HG02759 (cell line): ENCODE results near the gene BRF1.

Experiments
- ATAC-seq: cut with Tn5 transposase; IDR thresholded peaks from one replicate; pipeline ENCODE4 v1.9.1; 2021; ENCODE audit warnings: mild to moderate bottlenecking, moderate library complexity; ENCODE audit not compliant: unreplicated experiment

BRF1 gene

DNA sequence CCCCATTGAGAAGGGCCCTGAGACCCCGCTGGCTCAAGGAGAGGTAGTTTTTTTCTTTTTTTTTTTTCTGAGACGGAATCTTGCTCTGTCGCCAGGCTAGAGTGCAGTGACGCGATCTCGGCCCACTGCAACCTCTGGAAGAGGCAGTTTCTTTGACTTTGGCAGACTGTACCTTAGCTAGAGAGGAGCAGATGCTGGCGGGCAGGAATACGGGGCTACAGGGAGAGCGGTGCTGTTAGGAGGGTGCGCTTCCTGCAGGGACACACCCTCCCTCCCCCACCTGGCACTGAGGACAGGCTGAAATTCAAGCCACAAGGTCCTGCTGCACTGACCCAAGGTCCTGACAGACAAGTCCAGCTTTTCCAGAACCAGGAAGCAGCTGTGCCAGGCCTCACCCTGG lies 87.4 kb downstream of the BRF1 start:
- no peak for ATAC-seq

DNA sequence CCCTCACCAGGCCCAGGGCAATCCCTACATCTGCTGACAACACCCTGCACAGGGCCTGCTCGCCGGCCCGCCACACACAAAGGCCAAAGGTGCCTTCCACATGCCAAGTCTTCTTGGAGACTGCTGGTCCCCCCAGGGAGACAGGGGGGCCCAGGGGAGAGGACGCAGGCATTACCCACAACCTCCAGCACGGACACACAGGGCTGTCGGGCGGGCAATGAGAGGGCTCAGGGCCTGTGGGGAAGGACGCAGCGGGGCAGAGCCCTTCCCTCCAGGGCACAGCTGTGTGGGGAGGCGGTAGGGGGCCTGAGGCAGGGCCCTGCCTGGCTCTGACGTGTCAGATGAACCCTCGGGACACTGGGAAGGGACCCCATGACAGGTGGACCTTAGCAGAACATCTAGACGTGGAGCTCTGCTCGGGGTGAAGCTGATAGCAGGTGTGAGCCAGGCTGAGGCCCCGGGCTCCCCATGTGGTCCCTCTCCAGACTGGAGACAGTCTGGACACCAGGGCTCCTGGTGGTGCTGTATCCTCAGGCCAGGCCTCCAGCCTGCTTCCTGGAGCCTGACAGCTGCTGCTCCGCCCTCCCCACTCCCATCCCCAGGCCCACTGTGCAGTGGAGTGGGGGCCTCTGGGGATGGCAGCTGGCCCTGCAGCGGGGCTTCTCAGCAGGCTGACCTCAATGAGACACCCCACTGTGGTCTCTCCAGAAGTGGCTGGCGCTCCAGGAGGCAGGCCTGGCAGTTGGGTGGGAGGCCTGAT lies 88.1 kb downstream of the BRF1 start:
- no peak for ATAC-seq

DNA sequence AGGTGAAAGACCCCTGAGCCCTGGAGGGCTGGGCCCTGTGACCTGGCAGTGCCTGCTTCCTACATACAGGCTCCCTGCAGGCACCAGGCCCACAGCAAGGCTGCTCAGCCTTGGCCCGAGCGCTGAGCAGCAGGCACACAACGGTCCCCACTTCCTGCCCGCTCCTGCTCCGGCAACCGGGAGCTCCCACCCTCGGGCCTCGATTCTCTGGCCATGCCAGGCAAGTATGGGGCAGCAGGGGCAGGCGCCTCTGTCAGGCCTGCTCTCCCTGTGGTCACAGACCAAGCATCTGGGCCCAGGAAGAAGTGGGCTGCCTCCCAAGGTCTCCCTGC lies 89.1 kb downstream of the BRF1 start:
- ATAC-seq: no peak

DNA sequence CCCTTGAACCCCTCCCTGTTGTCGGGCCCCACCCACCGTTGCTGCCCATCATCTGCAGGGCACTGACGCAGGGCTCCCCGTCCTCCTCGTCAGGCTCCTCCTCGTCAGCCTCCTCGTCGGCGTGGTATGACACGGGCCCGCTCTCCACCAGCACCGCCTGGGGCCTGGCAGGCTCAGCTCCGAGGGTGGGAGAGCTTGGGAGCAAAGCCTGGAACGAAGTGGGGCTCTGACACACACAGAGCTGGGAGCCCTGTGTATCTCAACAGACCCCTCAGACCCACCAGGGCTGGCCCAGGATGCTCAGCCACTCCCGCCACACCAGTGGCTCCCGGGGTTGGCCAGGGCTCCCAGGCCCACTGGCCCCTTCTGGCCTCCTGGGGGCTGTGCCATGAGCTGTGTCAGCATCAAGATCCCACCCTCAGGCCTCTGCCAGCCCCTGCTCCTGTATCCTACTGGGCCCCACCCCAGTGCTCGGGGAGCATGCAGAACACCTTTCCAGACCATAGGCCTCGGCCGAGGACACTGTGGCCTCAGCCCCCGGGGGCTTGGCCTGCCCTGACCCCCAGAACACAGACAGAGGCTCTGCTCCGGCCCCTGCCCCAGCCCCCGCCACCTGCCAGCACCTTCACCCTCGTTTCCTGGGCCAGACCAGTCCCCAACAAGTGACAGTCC lies 89.6 kb downstream of the BRF1 start:
- ATAC-seq: no peak

DNA sequence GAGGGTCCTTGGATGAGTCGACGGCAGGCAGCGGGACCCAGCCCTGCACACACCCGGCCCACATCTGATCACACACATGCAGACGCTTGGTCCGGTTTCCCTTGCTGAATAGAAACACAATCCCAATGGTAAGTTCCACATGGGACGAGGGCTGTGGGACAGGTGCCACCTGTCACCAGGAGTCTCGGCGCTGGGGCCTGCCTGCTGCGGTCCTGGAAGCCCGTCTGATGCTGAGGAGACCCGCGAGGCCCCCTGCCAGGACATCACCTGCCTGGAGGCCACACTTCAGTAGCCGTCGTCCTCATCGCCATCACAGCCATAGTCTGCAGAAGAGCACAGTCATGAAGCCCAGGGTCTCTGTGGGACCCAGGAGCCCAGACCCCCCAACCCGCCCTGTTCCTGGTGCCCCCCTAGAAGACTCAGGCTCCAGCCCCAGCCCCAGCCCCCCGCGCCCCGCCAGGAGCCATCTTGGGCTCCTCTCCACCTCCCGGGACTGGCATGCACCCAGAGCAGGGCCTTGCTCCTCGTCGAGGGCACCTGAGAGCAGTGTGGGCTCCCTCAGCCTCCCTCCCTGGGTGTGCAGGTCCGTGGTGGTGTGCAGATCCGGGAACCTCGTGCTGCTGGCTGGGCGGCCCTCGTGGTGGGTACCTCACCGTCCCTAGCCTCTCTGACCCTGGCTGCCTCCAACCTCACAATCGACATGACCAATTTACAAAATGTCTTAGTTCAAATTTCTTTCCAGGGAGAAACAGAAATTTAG lies 90.4 kb downstream of the BRF1 start:
- no peak for ATAC-seq

DNA sequence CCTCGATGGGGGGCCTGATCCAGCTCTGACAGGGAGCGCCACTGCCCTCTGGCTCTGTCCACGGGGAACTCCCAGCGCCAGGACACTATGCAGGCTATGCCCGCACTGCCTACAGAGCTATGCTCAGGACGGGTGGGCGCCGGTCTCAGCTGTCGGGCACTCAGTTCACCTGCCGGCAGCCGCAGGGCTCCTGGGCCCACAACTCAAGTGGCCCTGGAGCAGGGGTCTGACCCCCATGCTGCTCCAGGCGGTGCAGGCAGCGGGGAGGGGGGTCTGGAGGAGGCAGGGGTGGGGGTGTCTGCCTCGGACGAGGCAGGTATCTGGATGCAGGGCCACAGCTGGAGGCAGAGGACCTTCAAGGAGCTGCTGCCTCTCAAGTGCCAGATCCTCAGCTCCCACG lies 91.2 kb downstream of the BRF1 start:
- ATAC-seq: no peak

DNA sequence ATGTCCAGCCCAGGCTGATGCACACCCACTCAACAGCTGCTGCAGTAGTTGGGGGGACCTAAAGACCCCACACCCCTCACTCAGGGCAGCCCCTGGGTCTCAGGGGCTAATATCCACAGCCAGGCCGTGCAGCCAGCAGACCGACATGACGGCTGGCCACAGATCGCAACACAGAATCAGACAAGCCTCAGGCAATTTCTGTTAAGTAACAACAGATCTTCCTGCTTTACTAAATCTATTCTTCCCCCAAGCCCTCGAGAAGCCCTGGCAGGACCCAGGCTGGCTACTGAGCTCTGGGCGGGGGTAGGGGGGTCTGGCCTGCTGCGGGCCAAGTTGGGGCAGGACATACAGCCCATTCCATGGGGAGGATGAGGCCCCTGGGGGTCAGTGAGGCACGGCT lies 91.7 kb downstream of the BRF1 start:
- no peak for ATAC-seq

DNA sequence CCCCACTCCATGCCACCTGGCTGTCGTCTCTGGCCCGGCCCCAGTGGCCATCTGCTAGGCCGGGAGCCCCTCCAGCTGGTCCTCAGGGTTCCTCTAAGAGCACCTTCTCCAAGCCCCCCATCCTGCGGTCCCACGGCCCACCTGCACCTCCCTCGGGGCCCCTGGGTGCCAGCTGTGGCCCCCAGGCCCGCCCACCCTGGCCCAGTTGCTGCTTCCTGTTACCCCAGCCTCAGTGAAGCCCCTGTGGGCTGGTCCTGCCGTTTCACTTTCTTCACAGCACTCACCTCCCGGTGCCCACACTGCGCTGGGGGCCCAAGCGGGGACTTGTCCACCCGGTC lies 92.1 kb downstream of the BRF1 start:
- no peak for ATAC-seq

DNA sequence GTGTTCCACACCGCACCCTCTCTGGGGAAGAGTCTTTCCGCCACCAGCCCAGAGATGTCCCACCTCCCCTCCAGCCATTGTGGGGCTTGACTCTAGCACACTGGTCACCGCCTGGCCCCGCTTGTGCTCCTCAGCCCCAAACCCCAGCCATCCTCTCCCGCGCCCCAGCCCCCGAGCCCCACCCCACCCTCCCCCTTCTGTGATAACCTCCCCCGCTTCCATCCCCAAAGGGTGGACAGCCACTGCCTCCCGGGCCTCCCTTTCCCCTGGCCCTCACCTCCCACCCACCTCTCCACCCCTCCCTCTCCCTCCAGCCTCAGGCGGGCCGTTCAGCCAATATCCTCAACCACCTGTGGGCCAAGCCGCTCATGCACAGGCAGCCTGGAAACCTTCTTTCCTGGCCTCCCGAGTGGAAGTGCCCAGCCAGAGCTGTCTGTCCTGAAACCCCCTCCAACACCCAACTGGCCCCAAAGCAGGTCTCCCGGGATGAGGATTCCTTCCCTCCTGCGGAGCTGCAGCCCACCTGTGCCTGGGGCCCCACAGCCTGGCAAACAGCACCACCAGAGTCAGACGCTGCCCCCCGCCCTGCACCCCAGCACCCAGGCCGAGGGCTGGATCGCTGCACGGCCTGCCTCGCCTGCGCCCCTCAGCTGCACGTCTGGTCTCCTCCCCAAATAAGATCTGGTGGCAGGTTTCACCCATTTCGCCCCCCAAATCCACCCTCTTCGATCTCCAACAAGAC lies 92.6 kb downstream of the BRF1 start:
- ATAC-seq: no peak

DNA sequence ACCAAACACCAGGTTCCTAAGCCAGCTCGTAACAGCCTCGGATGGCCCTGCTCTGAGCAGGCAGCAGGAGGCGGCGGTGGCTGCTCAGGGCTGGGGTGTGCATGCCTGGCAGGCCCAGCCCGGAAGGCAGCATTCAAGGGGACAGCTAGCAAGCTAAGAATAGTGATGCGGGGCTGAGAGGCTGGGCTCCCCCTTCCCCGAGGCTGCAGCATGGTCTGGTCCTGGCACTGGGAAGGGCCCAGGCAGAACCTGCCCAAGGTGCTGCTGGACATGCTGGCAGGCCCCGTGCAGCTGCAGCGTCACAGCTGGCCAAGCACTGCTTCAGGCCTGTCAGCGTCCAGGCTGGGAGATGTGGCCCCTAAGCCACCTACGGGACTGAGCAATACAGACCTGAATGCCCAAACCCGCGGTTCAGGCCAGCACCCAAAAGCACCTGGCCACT lies 93.3 kb downstream of the BRF1 start:
- ATAC-seq: no peak

DNA sequence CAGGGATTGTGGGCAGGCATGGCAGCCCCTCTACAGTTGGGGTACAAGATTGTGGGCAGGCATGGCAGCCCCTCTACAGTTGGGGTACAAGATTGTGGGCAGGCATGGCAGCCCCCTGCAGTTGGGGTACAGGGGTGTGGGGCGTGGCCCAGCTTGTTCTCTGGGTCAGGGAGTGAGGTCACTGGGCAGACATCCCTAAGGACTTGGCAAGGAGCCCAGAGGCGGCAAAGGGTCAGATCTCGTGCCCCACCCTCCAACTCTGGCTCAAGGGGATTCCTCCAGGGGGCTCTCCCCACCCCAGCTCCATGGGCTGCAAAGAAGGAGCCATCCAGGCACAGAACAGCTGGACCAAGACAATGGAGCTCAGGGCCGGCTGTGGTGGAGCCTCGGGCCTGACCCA lies 93.9 kb downstream of the BRF1 start:
- ATAC-seq: no peak

DNA sequence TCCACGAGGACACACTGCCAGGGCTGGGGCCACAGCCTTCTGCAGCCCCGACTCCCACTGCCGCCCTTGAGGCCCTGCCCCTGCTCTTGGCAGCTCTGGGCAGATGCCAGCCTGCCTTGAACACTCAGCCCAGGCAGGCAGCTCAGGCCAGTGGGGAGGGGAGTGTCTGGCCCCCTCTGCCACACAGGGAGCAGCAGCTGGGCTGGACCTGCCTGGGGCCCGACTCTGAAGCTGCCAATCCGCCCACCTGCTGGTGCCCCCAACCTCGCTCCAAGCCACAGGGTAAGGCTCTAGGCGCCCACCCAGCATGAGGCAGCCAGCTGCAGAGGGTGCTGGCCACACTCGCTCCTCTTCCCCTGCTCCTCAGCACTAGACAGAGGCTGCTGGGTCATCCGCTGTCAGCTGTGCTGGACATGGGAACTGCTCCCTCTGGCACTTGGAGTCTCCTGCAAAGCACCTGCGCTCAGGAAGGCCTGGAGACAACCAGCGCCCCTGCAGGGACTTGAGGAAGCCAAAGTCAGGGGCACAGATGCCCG lies 95.1 kb downstream of the BRF1 start:
- no peak for ATAC-seq

DNA sequence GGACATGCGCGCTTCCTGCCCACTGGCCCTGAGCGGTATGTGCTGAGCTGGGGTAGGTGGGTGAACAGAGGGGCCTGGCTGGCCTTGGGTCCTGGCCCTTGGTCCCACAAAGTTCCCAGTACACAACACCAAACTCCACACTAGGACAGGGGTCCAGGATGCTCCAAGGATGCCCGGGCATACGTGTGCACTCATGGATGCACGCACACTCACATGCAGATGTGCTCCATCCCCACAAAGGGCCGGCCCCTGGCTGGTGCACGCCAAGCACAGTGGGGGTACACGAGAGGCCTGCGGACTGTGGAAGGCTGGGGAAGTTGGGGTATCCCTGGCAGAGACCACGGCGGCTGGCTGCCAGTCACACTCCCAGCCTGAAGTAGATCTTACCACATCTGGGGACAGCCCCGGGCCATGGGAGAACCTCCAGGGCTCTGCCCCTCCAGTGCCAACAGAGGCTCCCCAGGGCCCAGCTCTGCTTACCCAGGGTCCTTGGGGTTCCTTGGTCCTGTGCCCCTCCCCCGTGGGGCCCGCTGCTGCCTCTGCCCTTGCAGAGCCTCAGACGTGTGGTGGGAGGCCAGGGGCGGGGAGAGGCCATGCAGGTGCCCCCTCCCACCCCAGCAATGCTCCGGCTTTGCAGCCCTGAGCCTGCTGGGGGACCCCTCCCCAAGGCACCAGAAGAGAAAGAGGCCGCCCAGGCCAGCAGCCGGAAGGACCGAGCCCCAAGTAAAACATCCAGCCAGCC lies 95.7 kb downstream of the BRF1 start:
- ATAC-seq: no peak

DNA sequence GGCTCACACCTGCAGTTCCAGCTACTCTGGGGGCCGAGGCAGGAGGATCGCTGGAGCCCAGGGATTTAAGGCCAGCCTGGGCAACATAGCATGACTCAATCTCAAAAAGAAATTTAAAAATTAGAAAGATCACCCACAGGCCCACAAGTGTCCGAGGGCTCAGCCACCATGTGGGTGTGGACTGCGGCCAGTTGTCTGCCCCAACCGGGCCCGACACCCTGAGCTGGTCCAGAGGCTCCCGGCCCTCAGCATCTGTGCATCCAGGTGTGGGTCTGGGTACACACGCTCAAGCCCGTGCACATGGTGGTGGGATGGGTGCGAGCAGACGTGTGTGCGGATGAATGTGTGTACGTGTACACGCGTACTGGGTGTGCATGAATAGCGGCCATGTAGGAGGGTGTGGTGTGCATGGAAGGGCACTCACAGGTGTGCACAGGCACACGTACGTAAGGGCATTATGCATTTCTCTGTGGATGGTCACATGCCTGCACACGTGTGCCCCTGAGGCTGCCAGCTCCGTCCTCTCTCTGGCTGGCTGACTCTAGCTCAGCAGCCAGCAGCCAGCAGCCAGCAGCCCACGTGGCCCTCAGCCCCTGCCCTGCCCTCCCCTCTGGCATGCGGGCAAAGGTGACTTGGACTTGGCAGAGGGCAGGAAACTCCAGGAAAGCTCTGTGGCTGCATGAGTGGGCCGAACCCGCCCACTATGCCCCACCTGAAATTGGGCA lies 96.4 kb downstream of the BRF1 start:
- no peak for ATAC-seq

DNA sequence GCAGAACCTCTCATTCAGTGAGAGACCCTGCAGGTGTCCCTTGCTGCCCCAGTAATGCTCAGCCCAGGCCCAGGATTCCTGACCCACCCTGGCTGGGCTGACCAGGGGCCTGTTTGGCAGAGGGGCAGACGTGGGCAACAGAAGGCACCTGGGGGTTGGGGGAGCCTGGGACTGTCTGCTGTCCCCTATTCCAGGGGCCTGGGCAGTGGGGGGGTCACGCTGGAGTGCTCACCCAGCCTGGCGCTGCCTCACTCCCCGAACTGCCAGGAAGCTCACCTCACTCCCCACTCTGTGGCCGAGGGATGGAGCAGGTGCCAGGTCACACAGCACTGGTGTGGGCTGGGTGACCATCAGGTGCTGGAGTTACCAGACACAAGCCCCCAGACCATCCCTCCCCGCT lies 97.1 kb downstream of the BRF1 start:
- no peak for ATAC-seq

DNA sequence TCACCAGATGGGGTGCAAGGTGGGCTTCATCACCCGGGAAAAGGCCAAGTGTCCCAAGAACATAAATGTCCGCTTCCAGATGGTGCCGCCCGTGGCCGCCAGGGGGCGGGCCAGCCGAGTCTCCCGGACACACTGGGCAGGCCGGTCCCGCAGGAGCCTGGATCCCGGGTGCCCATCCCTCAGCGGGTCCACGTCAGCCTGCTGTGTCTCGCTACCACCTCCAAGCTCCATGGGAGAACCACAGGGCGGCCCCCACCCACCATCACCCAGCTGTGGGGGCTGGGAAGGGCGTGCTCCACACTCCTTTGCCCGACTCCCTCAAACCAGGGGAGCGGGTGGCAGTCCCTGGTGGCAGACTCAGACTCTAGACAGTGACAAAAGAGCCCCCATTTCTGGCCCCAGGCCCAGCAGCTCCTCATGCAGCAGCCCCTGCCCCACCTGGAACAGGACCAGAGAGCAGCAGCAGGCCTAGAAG lies 97.7 kb downstream of the BRF1 start:
- ATAC-seq: no peak

DNA sequence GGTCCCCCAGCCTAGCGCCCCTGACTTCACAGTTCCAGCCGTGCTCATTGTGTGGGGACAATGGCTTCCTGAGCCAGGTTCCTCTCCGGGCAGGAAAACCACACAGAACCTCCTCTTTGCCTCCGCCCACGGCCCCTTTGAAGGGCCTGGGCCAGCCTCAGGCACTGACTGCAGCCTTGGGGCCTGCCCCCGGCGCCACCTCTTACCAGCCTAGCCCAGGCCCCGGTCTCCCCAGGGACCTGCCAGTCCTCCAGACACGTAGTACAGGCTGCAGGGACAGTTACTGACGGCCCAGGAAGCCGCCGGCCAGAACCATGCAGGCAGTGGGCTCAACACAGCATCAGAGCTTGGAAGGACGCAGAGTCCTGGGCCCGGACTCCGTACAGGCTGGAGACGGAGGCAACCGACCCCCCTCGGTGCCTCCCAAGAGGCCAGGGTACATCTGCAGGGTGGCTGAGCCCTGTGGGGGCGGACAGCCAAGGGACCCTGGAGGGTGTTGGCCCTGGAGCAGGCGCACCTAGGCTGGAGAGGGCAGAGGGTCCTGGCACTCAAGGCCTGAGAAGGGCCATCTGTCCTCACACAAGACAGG lies 98.8 kb downstream of the BRF1 start:
- no peak for ATAC-seq

DNA sequence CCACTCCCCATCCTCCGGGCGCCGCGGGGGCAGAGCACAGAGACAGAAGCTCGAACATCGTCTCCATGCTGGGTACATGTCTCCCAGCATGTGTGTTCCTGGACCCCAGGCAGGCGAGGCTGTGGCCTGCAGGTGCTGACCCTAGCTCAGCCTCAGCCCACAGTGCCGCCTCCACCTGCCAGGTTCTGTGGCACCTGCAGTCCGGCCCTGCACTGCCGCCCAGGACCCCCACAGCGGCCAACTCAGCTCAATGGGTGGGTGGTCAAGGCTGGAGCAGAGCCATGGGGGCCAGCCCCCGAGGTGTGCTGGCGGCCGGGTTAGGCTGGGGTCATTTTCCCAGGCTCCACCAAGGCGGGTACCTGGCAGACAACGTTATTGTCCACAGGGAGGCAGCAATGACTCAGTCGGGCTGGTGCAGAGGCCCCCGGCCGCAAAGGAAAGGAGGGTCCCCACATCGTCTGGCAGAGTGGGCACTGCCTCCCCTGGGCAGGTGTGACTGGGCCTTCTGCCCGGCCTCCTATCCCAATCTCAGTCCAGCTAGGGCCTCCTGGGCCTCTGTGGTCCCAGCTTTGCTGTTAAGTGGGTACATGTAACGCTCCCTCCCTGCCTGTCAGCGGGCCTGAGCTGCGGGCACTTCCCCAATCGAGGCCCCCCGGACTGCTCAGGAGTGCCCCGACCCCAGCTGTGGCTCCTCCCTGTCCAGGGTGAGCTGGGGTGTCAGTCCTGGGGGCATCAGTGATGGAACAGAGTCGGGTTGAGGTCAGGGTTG lies 99.5 kb downstream of the BRF1 start:
- ATAC-seq: no peak

DNA sequence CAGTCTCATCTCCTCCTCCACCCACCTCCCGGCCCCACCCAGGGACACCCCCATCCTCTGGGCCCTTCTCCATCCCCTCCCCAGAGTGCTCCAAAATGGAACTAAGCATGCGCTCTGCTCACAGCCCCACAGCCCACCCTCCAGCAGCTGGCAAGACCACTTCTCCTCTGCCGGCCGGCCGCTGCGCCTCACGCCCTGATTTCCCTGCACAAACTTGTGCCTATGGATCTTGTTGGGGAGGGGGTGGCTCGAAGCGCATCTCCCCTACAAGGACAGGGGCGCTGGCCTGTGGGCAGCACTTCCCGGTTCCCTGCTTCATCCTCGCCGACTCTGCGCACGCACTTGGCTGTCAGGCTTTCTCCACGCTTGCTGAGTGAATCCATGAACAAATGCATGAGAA lies 100.2 kb downstream of the BRF1 start:
- ATAC-seq: no peak
